IMR-90 (cell line): ENCODE measurements around the gene BCHE. TPM values are rescaled to one million over a fixed set of nuclear protein-coding genes. Genes with fewer than 3 reads are reported as not detected.

Experiments
- ATAC-seq: fragments of 200-7000 bp; cut with Tn5 transposase; 2 replicates; pipeline ENCODE4 v1.9.1; 2020; ENCODE audit warnings: low read depth, mild to moderate bottlenecking, moderate library complexity
- BruUV-seq: library from RNA; stranded (reverse); fragments of 400-500 nt; replicated peaks from 2 replicates; lab custom pipeline; 2021; lab: Mats Ljungman, UMichigan
- CTCF ChIA-PET: fragments of 300-600 bp; formaldehyde crosslinking; extraction: SDS; loops from one replicate; lab custom pipeline; 2021; ENCODE audit warnings: antibody characterized with exemption; lab: Yijun Ruan, JAX
- POLR2A ChIA-PET: fragments of 300-600 bp; sonication (Branson Sonifier 250); formaldehyde crosslinking; loops from one replicate; lab custom pipeline; 2022; ENCODE audit warnings: antibody characterized with exemption; ENCODE audit not compliant: unreplicated experiment; lab: Charles Lee
- DNase-seq: peaks from one replicate; pipeline ENCODE4 v3.0.0; 2013
- H2AFZ ChIP-seq: replicated peaks from 2 replicates; pipeline ENCODE3; 2013; ENCODE audit warnings: low read length, mild to moderate bottlenecking; ENCODE audit not compliant: poor library complexity
- H2AK5ac ChIP-seq: 2 replicates; pipeline ENCODE4 v1.6.1; 2013; ENCODE audit warnings: low read depth, low read length, inconsistent platforms
- H2AK9ac ChIP-seq: replicated peaks from 2 replicates; pipeline ENCODE3; 2013; ENCODE audit warnings: mild to moderate bottlenecking, low read depth, low read length, moderate library complexity; ENCODE audit not compliant: poor library complexity
- H2BK120ac ChIP-seq: 2 replicates; pipeline ENCODE4 v1.6.1; 2013; ENCODE audit warnings: low read depth, low read length, inconsistent platforms
- H2BK15ac ChIP-seq: 3 replicates; pipeline ENCODE4 v1.6.1; 2013; ENCODE audit warnings: low read depth, low read length, inconsistent platforms
- H2BK20ac ChIP-seq: 2 replicates; pipeline ENCODE4 v1.6.1; 2013; ENCODE audit warnings: low read depth, mild to moderate bottlenecking, inconsistent platforms, low read length, moderate library complexity
- H2BK5ac ChIP-seq: 2 replicates; pipeline ENCODE4 v1.6.1; 2013; ENCODE audit warnings: mild to moderate bottlenecking, low read depth, low read length, inconsistent platforms; ENCODE audit not compliant: poor library complexity, severe bottlenecking
- H3K14ac ChIP-seq: replicated peaks from 2 replicates; pipeline ENCODE4 v1.6.1; 2013; ENCODE audit warnings: low read depth, low read length, inconsistent platforms
- H3K18ac ChIP-seq: 2 replicates; pipeline ENCODE4 v1.6.1; 2013; ENCODE audit warnings: low read depth, low read length, control low read depth
- H3K23ac ChIP-seq: 2 replicates; pipeline ENCODE4 v1.6.1; 2013; ENCODE audit warnings: low read depth, low read length, inconsistent platforms
- H3K27ac ChIP-seq: 2 replicates; pipeline ENCODE4 v1.5.1; 2013; ENCODE audit warnings: mild to moderate bottlenecking, control low read depth, low read length; ENCODE audit not compliant: insufficient read depth
- H3K27me3 ChIP-seq: 2 replicates; pipeline ENCODE4 v1.6.1; 2013; ENCODE audit warnings: low read length; ENCODE audit not compliant: control insufficient read depth, insufficient read depth
- H3K36me3 ChIP-seq: 2 replicates; pipeline ENCODE4 v1.6.1; 2013; ENCODE audit warnings: low read length, mixed read lengths; ENCODE audit not compliant: control insufficient read depth, insufficient read depth
- H3K4ac ChIP-seq: 2 replicates; pipeline ENCODE4 v1.6.1; 2013; ENCODE audit warnings: low read depth, low read length, inconsistent platforms
- H3K4me1 ChIP-seq: 2 replicates; pipeline ENCODE4 v1.6.1; 2013; ENCODE audit warnings: low read length, mixed read lengths; ENCODE audit not compliant: control insufficient read depth, insufficient read depth
- H3K4me2 ChIP-seq: 2 replicates; pipeline ENCODE4 v1.6.1; 2013; ENCODE audit warnings: low read depth, mild to moderate bottlenecking, control low read depth, low read length, moderate library complexity
- H3K4me3 ChIP-seq: 2 replicates; pipeline ENCODE4 v1.5.1; 2013; ENCODE audit warnings: low read depth, mild to moderate bottlenecking, control low read depth, low read length, moderate library complexity; ENCODE audit not compliant: insufficient read depth
- H3K56ac ChIP-seq: 2 replicates; pipeline ENCODE4 v1.6.1; 2013; ENCODE audit warnings: low read length, inconsistent platforms; ENCODE audit not compliant: insufficient read depth; ENCODE audit errors: extremely low read depth
- H3K79me1 ChIP-seq, 2 experiments: 2 replicates each; pipeline ENCODE4 v1.6.1; 2013; ENCODE audit warnings: low read length in 2 of 2, inconsistent platforms in 1 of 2, low read depth in 1 of 2
- H3K9ac ChIP-seq: 2 replicates; pipeline ENCODE4 v1.6.1; 2013; ENCODE audit warnings: low read depth, low read length, control low read depth
- H3K9me1 ChIP-seq: 2 replicates; pipeline ENCODE4 v1.6.1; 2013; ENCODE audit warnings: low read length, inconsistent platforms; ENCODE audit not compliant: insufficient read depth
- H3K9me3 ChIP-seq: 2 replicates; pipeline ENCODE4 v1.6.1; 2013; ENCODE audit warnings: low read length; ENCODE audit not compliant: control insufficient read depth, insufficient read depth
- H4K20me1 ChIP-seq: 2 replicates; pipeline ENCODE4 v1.6.1; 2013; ENCODE audit warnings: low read length, inconsistent platforms; ENCODE audit not compliant: insufficient read depth
- H4K5ac ChIP-seq: 2 replicates; pipeline ENCODE4 v1.6.1; 2013; ENCODE audit warnings: mild to moderate bottlenecking, low read depth, low read length, control low read depth
- H4K8ac ChIP-seq, 2 experiments: 2 replicates each; pipeline ENCODE4 v1.6.1; 2013; ENCODE audit warnings: low read depth in 2 of 2, low read length in 2 of 2, control low read depth in 1 of 2, inconsistent platforms in 1 of 2
- H4K91ac ChIP-seq: 2 replicates; pipeline ENCODE4 v1.6.1; 2013; ENCODE audit warnings: low read depth, low read length, inconsistent platforms; ENCODE audit not compliant: insufficient read depth
- CHD1 ChIP-seq: IDR thresholded peaks from 2 replicates; pipeline ENCODE4 v1.6.1; 2012; ENCODE audit warnings: low read depth, low read length, improper control_type of control experiment
- NFE2L2 ChIP-seq: fragments of 150-350 bp; IDR thresholded peaks from 2 replicates; pipeline ENCODE4 v1.6.1; 2016; ENCODE audit warnings: low read depth, mild to moderate bottlenecking, low read length
- RCOR1 ChIP-seq: IDR thresholded peaks from 2 replicates; pipeline ENCODE4 v1.6.1; 2012; ENCODE audit warnings: mild to moderate bottlenecking, low read length, improper control_type of control experiment; ENCODE audit not compliant: insufficient replicate concordance
- WGBS, 2 experiments: methylation state at CpG; one replicate each; pipeline versions ENCODE4 v1.1.5 to v1.1.7; 2013; ENCODE audit warnings: missing lambda C conversion rate in 2 of 2; ENCODE audit not compliant: insufficient read length in 1 of 2; ENCODE audit errors: extremely low coverage in 2 of 2; 5-methylcytosine and 5-hydroxymethylcytosine counted together
- dilution Hi-C: fragments of 300-500 bp; cut with HindIII; formaldehyde crosslinking; loops from one replicate; pipeline ENCODE4 v1.14.3; 2018; ENCODE audit warnings: low sequenced_read_pairs; ENCODE audit not compliant: unreplicated experiment
- in situ Hi-C: fragments of 300-500 bp; cut with MboI; formaldehyde crosslinking; loops from 3 replicates; pipeline ENCODE4 v1.14.3; 2019; ENCODE audit warnings: low sequenced_read_pairs, inconsistent platforms, mixed read lengths
- intact Hi-C: fragments of 100-400 bp; cut with micrococcal nuclease; formaldehyde crosslinking; loops from 2 replicates; pipeline ENCODE4 v1.10.0; 2022
- polyA plus RNA-seq, 3 experiments: library from polyadenylated mRNA; depleted of rRNA; stranded (reverse); fragments of >200 nt; gene quantifications; 2 replicates each; pipeline ENCODE4 v1.2.3, GENCODE V29; 2012; ENCODE audit warnings: low replicate concordance in 1 of 3
- total RNA-seq: library from RNA; depleted of rRNA; stranded (reverse); fragments of >200 nt; gene quantifications from 2 replicates; pipeline ENCODE4 v1.2.3, GENCODE V29; 2012

BCHE gene
- total and polyA plus RNA-seq, 2 of the 4 experiments (the other 2 are of a cell fraction): 1.5 to 1.6 TPM

- Histone ChIP-seq H4K5ac (no peak overlapping the region), H3K36me3 (no peaks in the 10 kb centered on the region), H3K9ac (no peak overlapping the region), H3K14ac (no peak overlapping the region), H2AFZ (no peak overlapping the region), H2BK15ac (no peak overlapping the region), H3K9me3 (no peaks in the 10 kb centered on the region), H3K4me1 (no peaks in the 10 kb centered on the region), H3K27me3 (no peaks in the 10 kb centered on the region), H3K4me3 (no peak overlapping the region), H3K4ac (no peak overlapping the region), H3K79me1 (no peaks in the 10 kb centered on the region), H3K18ac (no peak overlapping the region), H3K9me1 (no peaks in the 10 kb centered on the region), H3K4me2 (no peak overlapping the region), H3K23ac (no peak overlapping the region), H2AK9ac (no peak overlapping the region), H4K91ac (no peak overlapping the region), H2AK5ac (no peak overlapping the region), H2BK5ac (no peak overlapping the region), H3K56ac (no peak overlapping the region), H4K20me1 (no peaks in the 10 kb centered on the region), H2BK120ac (no peak overlapping the region), H4K8ac (no peak overlapping the region), H2BK20ac (no peak overlapping the region), H3K27ac (no peak overlapping the region)
- no CpG with 5 or more reads among the region's 2 CpGs for WGBS, 2 experiments
- no peak for DNase-seq
- ChIA-PET POLR2A (no interaction called here), CTCF (no interaction called here)
- no TSS peak for BruUV-seq
- intact Hi-C loops (loop anchor here (10.0 kb wide), 1 partner anchor 1183 kb away; no protein-coding TSS in a partner anchor), in situ Hi-C loops (no loop called here), dilution Hi-C loops (no loop called here)
- TF ChIP-seq RCOR1 (no peak), NFE2L2 (no peak), CHD1 (no peak)
- no peak for ATAC-seq
Measured at GRCh38 chr3:165852191-165852590, 15.0 kb upstream of the BCHE start.
